Stimulated activated CD8-positive, alpha-beta memory T cell treated with anti-CD3 and anti-CD28 coated beads, Interleukin-12 subunit alpha, Interleukin-12 subunit beta, amount 100 ng/mL, for 4 hours (primary cell): Measurements from ENCODE around the gene KCNIP1.

Experiments
- DNase-seq: peaks from one replicate; pipeline ENCODE4 v3.0.0-alpha.2; 2020; ENCODE audit warnings: low read depth

KCNIP1 gene

GRCh38 chr5:170716396-170716795 lies 212.6 kb downstream of the KCNIP1 start:
- DNase-seq: no peak

- DNase-seq: no peak
These were observed 215.7 kb downstream of the KCNIP1 start for GRCh38 chr5:170719551-170719950.

- no peak for DNase-seq
These were observed 216.4 kb downstream of the KCNIP1 start for GRCh38 chr5:170720179-170720578.

- no peak for DNase-seq
These were observed 217.2 kb downstream of the KCNIP1 start for GRCh38 chr5:170720984-170721383.

- DNase-seq: no peak
These were observed 217.9 kb downstream of the KCNIP1 start for GRCh38 chr5:170721681-170722080.

- DNase-seq: no peak
These were observed 218.5 kb downstream of the KCNIP1 start for GRCh38 chr5:170722316-170722715.

- DNase-seq: no peak
These were observed 227.2 kb downstream of the KCNIP1 start for GRCh38 chr5:170731052-170731451.

- no peak for DNase-seq
These were observed 228.9 kb downstream of the KCNIP1 start for GRCh38 chr5:170732685-170733084.

- DNase-seq: no peak
These were observed 233.1 kb downstream of the KCNIP1 start for GRCh38 chr5:170736966-170737365.

- no peak for DNase-seq
These were observed 233.8 kb downstream of the KCNIP1 start for GRCh38 chr5:170737591-170737990.

- DNase-seq: no peak
These were observed 235.0 kb downstream of the KCNIP1 start for GRCh38 chr5:170738840-170739239.

- DNase-seq: no peak
These were observed 235.6 kb downstream of the KCNIP1 start for GRCh38 chr5:170739446-170739845.

GRCh38 chr5:170740551-170741205 lies 236.9 kb downstream of the KCNIP1 start:
- no peak for DNase-seq

GRCh38 chr5:170741801-170742200 lies 238.0 kb downstream of the KCNIP1 start:
- DNase-seq: no peak

GRCh38 chr5:170743876-170744212 lies 240.0 kb downstream of the KCNIP1 start:
- no peak for DNase-seq

GRCh38 chr5:170745481-170746071 lies 241.8 kb downstream of the KCNIP1 start:
- no peak for DNase-seq

- DNase-seq: no peak
These were observed 242.5 kb downstream of the KCNIP1 start for GRCh38 chr5:170746075-170746960.

- no peak for DNase-seq
These were observed 243.1 kb downstream of the KCNIP1 start for GRCh38 chr5:170746961-170747340.

- no peak for DNase-seq
These were observed 243.5 kb downstream of the KCNIP1 start for GRCh38 chr5:170747357-170747756.

GRCh38 chr5:170747851-170748250 lies 244.0 kb downstream of the KCNIP1 start:
- no peak for DNase-seq

GRCh38 chr5:170748951-170749471 lies 245.2 kb downstream of the KCNIP1 start:
- no peak for DNase-seq

GRCh38 chr5:170749911-170750431 lies 246.2 kb downstream of the KCNIP1 start:
- DNase-seq: no peak

- no peak for DNase-seq
These were observed 247.0 kb downstream of the KCNIP1 start for GRCh38 chr5:170750791-170751190.
